ENCODE results near the gene PNPLA8.
"Not testable (repeated sequence)": the region's sequence is repeated elsewhere in the genome, so short reads cannot be mapped to it uniquely, and the experiment has no call there.

PNPLA8 gene

GRCh38 chr7:108565987-108566386 is 40.1 kb upstream of the PNPLA8 start:
- no peak for DNase-seq (ENCODE audit: low spot score)
- TF ChIP-seq CTCF (IDR thresholded peaks at IDR 0.05; ENCODE audit: extremely low read depth, missing control alignments) = no peak

GRCh38 chr7:108561047-108561619 is 35.2 kb upstream of the PNPLA8 start:
- DNase-seq (ENCODE audit: low spot score) = no peak

GRCh38 chr7:108559253-108559652 is 33.3 kb upstream of the PNPLA8 start:
- TF ChIP-seq CTCF (IDR thresholded peaks at IDR 0.05; ENCODE audit: extremely low read depth, missing control alignments) = no peak
- no peak for DNase-seq (ENCODE audit: low spot score)

More at GRCh38 chr7:108561047-108561619, 35.2 kb upstream of the PNPLA8 start:
- TF ChIP-seq CTCF (IDR thresholded peaks at IDR 0.05; ENCODE audit: extremely low read depth, missing control alignments) = no peak

- no peak for DNase-seq (ENCODE audit: low spot score)
- TF ChIP-seq CTCF (IDR thresholded peaks at IDR 0.05; ENCODE audit: extremely low read depth, missing control alignments) = no peak
Measured at GRCh38 chr7:108557617-108558016, 31.7 kb upstream of the PNPLA8 start.

- DNase-seq (ENCODE audit: low spot score) = no peak
- TF ChIP-seq CTCF (IDR thresholded peaks at IDR 0.05; ENCODE audit: extremely low read depth, missing control alignments) = no peak
Measured at GRCh38 chr7:108557191-108557590, 31.3 kb upstream of the PNPLA8 start.

GRCh38 chr7:108556665-108557064 is 30.7 kb upstream of the PNPLA8 start:
- DNase-seq (ENCODE audit: low spot score) = not testable (repeated sequence)

- DNase-seq (ENCODE audit: low spot score) = not testable (repeated sequence)
Measured at GRCh38 chr7:108548141-108548896, 22.4 kb upstream of the PNPLA8 start.

- no peak for TF ChIP-seq CTCF (IDR thresholded peaks at IDR 0.05; ENCODE audit: extremely low read depth, missing control alignments)
- DNase-seq (ENCODE audit: low spot score) = no peak
Measured at GRCh38 chr7:108541478-108541877, 15.5 kb upstream of the PNPLA8 start.

- DNase-seq (ENCODE audit: low spot score) = not testable (repeated sequence)
Measured at GRCh38 chr7:108538685-108539084, 12.8 kb upstream of the PNPLA8 start.

- not testable (repeated sequence) for DNase-seq (ENCODE audit: low spot score)
Measured at GRCh38 chr7:108538236-108538635, 12.3 kb upstream of the PNPLA8 start.

All from GM20000 (cell line).